Caco-2 (cell line): ENCODE measurements around the gene UBALD1. TPM values are rescaled to one million over a fixed set of nuclear protein-coding genes. Genes with fewer than 3 reads are reported as not detected.

Experiments used
- BruUV-seq: library from RNA; stranded (reverse); fragments of 400-500 nt; replicated peaks from 2 replicates; lab custom pipeline; 2021; lab: Mats Ljungman, UMichigan
- CTCF ChIA-PET: fragments of 300-600 bp; sonication (Branson Sonifier 250); formaldehyde crosslinking; loops from one replicate; lab custom pipeline; 2022; ENCODE audit warnings: antibody characterized with exemption; lab: Charles Lee
- POLR2A ChIA-PET: fragments of 300-600 bp; sonication (Branson Sonifier 250); formaldehyde crosslinking; loops from one replicate; lab custom pipeline; 2022; ENCODE audit warnings: antibody characterized with exemption; lab: Charles Lee
- DNase-seq, 2 experiments: peaks; one replicate each; pipeline versions ENCODE4 v3.0.0 to v3.0.0-alpha.2; 2020 to 2022
- H3K27me3 ChIP-seq: replicated peaks from 2 replicates; pipeline ENCODE4 v1.6.0; 2011; ENCODE audit warnings: low read length; ENCODE audit not compliant: control insufficient read depth, insufficient read depth
- H3K36me3 ChIP-seq: 2 replicates; pipeline ENCODE4 v1.5.1; 2011; ENCODE audit warnings: low read length; ENCODE audit not compliant: control insufficient read depth, insufficient read depth
- H3K4me1 ChIP-seq: fragments of 250-450 bp; sonication (Bioruptor Pico); 2 replicates; pipeline ENCODE4 v1.5.1; 2020; ENCODE audit warnings: mild to moderate bottlenecking
- H3K4me3 ChIP-seq: 2 replicates; pipeline ENCODE4 v1.5.1; 2011; ENCODE audit warnings: low read depth, mild to moderate bottlenecking, control low read depth, low read length
- H3K9me3 ChIP-seq: fragments of 250-450 bp; sonication (Bioruptor Pico); 2 replicates; pipeline ENCODE4 v1.5.1; 2020; ENCODE audit warnings: mild to moderate bottlenecking, moderate library complexity
- H3K27ac Mint-ChIP-seq: one replicate; pipeline ENCODE4 v1.8.0; 2022; ENCODE audit warnings: mixed read lengths; ENCODE audit not compliant: unreplicated experiment
- H3K27me3 Mint-ChIP-seq: one replicate; pipeline ENCODE4 v1.8.0; 2022; ENCODE audit warnings: mixed read lengths; ENCODE audit not compliant: insufficient read depth, unreplicated experiment
- H3K36me3 Mint-ChIP-seq: one replicate; pipeline ENCODE4 v1.8.0; 2022; ENCODE audit warnings: mild to moderate bottlenecking, mixed read lengths; ENCODE audit not compliant: insufficient read depth, unreplicated experiment
- H3K4me1 Mint-ChIP-seq: one replicate; pipeline ENCODE4 v1.8.0; 2022; ENCODE audit warnings: low read depth, mixed read lengths; ENCODE audit not compliant: unreplicated experiment
- H3K4me3 Mint-ChIP-seq: one replicate; pipeline ENCODE4 v1.8.0; 2022; ENCODE audit warnings: mild to moderate bottlenecking, moderate library complexity, mixed read lengths; ENCODE audit not compliant: unreplicated experiment
- H3K9me3 Mint-ChIP-seq: one replicate; pipeline ENCODE4 v1.8.0; 2022; ENCODE audit warnings: mixed read lengths; ENCODE audit not compliant: unreplicated experiment
- CTCF ChIP-seq, 2 experiments: fragments of 200-600 bp in 1 of 2; IDR thresholded peaks; 1 replicate in 1 of 2; 2 replicates in 1 of 2; pipeline versions ENCODE4 v1.5.1 to v1.8.0; 2011 to 2022; ENCODE audit warnings: antibody characterized with exemption in 1 of 2, control low read depth in 1 of 2, inconsistent platforms in 1 of 2, low read depth in 1 of 2, low read length in 1 of 2, mild to moderate bottlenecking in 1 of 2, moderate library complexity in 1 of 2; ENCODE audit not compliant: insufficient read depth in 1 of 2, severe bottlenecking in 1 of 2, unreplicated experiment in 1 of 2
- intact Hi-C: fragments of 100-400 bp; cut with micrococcal nuclease; formaldehyde crosslinking; loops from one replicate; pipeline ENCODE4 v1.10.0; 2022; ENCODE audit not compliant: unreplicated experiment
- total RNA-seq: library from RNA; stranded (reverse); gene quantifications from 2 replicates; pipeline ENCODE4 v1.2.3, GENCODE V29; 2022

Gene UBALD1
- total RNA-seq, 1 experiment from 2014 or later: 32.4 TPM

- peaks cover 29% of the 10 kb centered on the region for H3K36me3 Mint-ChIP-seq
- no peak for TF ChIP-seq CTCF (IDR thresholded peaks at IDR 0.05; ENCODE audit: insufficient read depth in 1 of 2, low read depth in 1 of 2, low read length in 1 of 2, severe bottlenecking in 1 of 2, unreplicated experiment in 1 of 2)
- intact Hi-C loops: loop anchor here (1.0 to 2.0 kb wide), 3 partner anchors 9 to 40 kb away; no protein-coding TSS in a partner anchor
- ChIA-PET CTCF (interaction anchor here (0.5 to 2.8 kb wide), 11 partner anchors 9 to 109 kb away, joined by 3 to 13 read pairs (median 4); partner anchors contain the start of genes ANKS3, CDIP1 and DNAAF8), POLR2A (interaction anchor here (1.0 to 2.8 kb wide), 3 partner anchors 9 to 110 kb away, joined by 3 to 20 read pairs (median 3); partner anchors contain the start of genes ANKS3 and DNAAF8)
- Histone ChIP-seq H3K4me3 (peak overlapping the region; percentile 99), H3K36me3 (no peaks in the 10 kb centered on the region; the same call in 1 of the 2 replicates), H3K9me3 (no peaks in the 10 kb centered on the region), H3K4me1 (peaks cover 5% of the 10 kb centered on the region; the same call in 1 of the 2 replicates), H3K27me3 (no peaks in the 10 kb centered on the region)
- H3K4me1 Mint-ChIP-seq: peaks cover 8% of the 10 kb centered on the region
- peak overlapping the region; percentile 99 for H3K27ac Mint-ChIP-seq
- BruUV-seq: no TSS peak
- no peaks in the 10 kb centered on the region for H3K27me3 Mint-ChIP-seq
- H3K9me3 Mint-ChIP-seq: no peaks in the 10 kb centered on the region
- DNase-seq: peak; percentile 68 to 79
- peak overlapping the region; percentile 84 for H3K4me3 Mint-ChIP-seq
Observed at GRCh38 chr16:4624827-4625559, 10.3 kb upstream of the UBALD1 start.

GRCh38 chr16:4624015-4624826 is 9.5 kb upstream of the UBALD1 start, which contains the start of gene MGRN1:
MGRN1 (plus strand) TSS chr16:4624826; CDS start chr16:4624961, 135 bp downstream.
- no peaks in the 10 kb centered on the region for H3K9me3 Mint-ChIP-seq
- H3K27me3 Mint-ChIP-seq: no peaks in the 10 kb centered on the region
- H3K4me1 Mint-ChIP-seq: peaks cover 8% of the 10 kb centered on the region
- intact Hi-C loops: loop anchor here (1.0 to 2.0 kb wide), 3 partner anchors 8 to 39 kb away; no protein-coding TSS in a partner anchor
- BruUV-seq: TSS peak; percentile 76
- peak; percentile 95 for DNase-seq
- H3K27ac Mint-ChIP-seq: peak within 1 kb of the TSS; percentile 99
- POLR2A ChIA-PET: interaction anchor here (0.5 to 2.8 kb wide), 4 partner anchors 8 to 145 kb away, joined by 3 to 20 read pairs (median 3); partner anchors contain the start of genes ANKS3 and DNAAF8
- CTCF ChIA-PET: interaction anchor here (0.5 to 2.8 kb wide), 11 partner anchors 8 to 110 kb away, joined by 3 to 13 read pairs (median 4); partner anchors contain the start of genes ANKS3, CDIP1 and DNAAF8
- peak; percentile 84 to 94 for TF ChIP-seq CTCF (IDR thresholded peaks at IDR 0.05; ENCODE audit: insufficient read depth in 1 of 2, low read depth in 1 of 2, low read length in 1 of 2, severe bottlenecking in 1 of 2, unreplicated experiment in 1 of 2)
- no peaks in the 10 kb centered on the region; the same call in 1 of the 2 replicates for H3K36me3 ChIP-seq
- H3K9me3 ChIP-seq: no peaks in the 10 kb centered on the region
- H3K4me3 ChIP-seq: peak within 1 kb of the TSS; percentile 99
- no peaks in the 10 kb centered on the region for H3K27me3 ChIP-seq
- H3K4me3 Mint-ChIP-seq: peak within 1 kb of the TSS; percentile 84
- peaks cover 24% of the 10 kb centered on the region for H3K36me3 Mint-ChIP-seq
- H3K4me1 ChIP-seq: peaks cover 6% of the 10 kb centered on the region; the same call in 1 of the 2 replicates
